OCI-LY7 (cell line): ENCODE results near the gene BICC1.

Experiments used
- CTCF ChIP-seq: fragments of 200-600 bp; sonication (generic); conservative IDR thresholded peaks from 2 replicates; pipeline ENCODE4 v1.5.1; 2014; ENCODE audit warnings: mild to moderate bottlenecking, antibody characterized with exemption, low read length, moderate library complexity, mixed read lengths
- EZH2phosphoT487 ChIP-seq: fragments of 200-600 bp; sonication (generic); IDR thresholded peaks from 2 replicates; pipeline ENCODE4 v1.6.1; 2018; ENCODE audit warnings: low read depth, borderline replicate concordance, mild to moderate bottlenecking, mixed run types, antibody characterized with exemption, low read length, moderate library complexity, mixed read lengths

GRCh38 chr10:58661336-58661735 lies 148.7 kb downstream of the BICC1 start:
- TF ChIP-seq CTCF (no peak), EZH2phosphoT487 (no peak)
